Hindlimb muscle (tissue), 1 donor: ENCODE results near the gene DSTYK. TPM values are rescaled to one million over a fixed set of nuclear protein-coding genes. Genes with fewer than 3 reads are reported as not detected.
A peak's percentile ranks its signal among the peaks of the same experiment; 100 is the strongest.

ENCODE experiments used
- DNase-seq: peaks from one replicate; pipeline ENCODE4 v3.0.0-alpha.2; 2013
- polyA plus RNA-seq: library from polyadenylated mRNA; unstranded; fragments of 120-200 nt; gene quantifications from one replicate; pipeline ENCODE4 v1.2.1, GENCODE V29; 2013; ENCODE audit not compliant: insufficient read length

Gene DSTYK
- polyA plus RNA-seq, 1 donor, result 7.4 TPM

- DNase-seq, result no peak
Observed at GRCh38 chr1:205122489-205122882, 89.0 kb downstream of the DSTYK start.

GRCh38 chr1:205121660-205122488 is 89.6 kb downstream of the DSTYK start, which contains the start of gene RBBP5:
RBBP5 (minus strand) TSS chr1:205121978; CDS start chr1:205121873, 105 bp downstream.
- peak; percentile 96 for DNase-seq

GRCh38 chr1:205118752-205119151 is 92.8 kb downstream of the DSTYK start:
- DNase-seq, result no peak

GRCh38 chr1:205111354-205111753 is 100.1 kb downstream of the DSTYK start:
- DNase-seq, result no peak

- DNase-seq, result no peak
Observed at GRCh38 chr1:205109711-205110110, 101.8 kb downstream of the DSTYK start.

- no peak for DNase-seq
Observed at GRCh38 chr1:205109269-205109668, 102.2 kb downstream of the DSTYK start.

- DNase-seq, result no peak
Observed at GRCh38 chr1:205108464-205108863, 103.0 kb downstream of the DSTYK start.

- DNase-seq, result no peak
Observed at GRCh38 chr1:205107327-205107726, 104.2 kb downstream of the DSTYK start.

GRCh38 chr1:205102404-205102803 is 109.1 kb downstream of the DSTYK start:
- DNase-seq, result no peak

- DNase-seq, result no peak
Observed at GRCh38 chr1:205098242-205098641, 113.3 kb downstream of the DSTYK start.

GRCh38 chr1:205095422-205095821 is 116.1 kb downstream of the DSTYK start:
- DNase-seq, result no peak

Other genes starting within 250 kb of the DSTYK start
- 0.72 TPM for gene CNTN2, start 168.5 kb downstream of the DSTYK start, polyA plus RNA-seq
- gene TMEM81, start 127.2 kb downstream of the DSTYK start, polyA plus RNA-seq, result 1.7 TPM
- gene RBBP5, start 89.7 kb downstream of the DSTYK start, polyA plus RNA-seq, result 10.9 TPM
- 11.8 TPM for gene TMCC2, start 16.2 kb upstream of the DSTYK start, polyA plus RNA-seq
- gene NUAK2, start 110.0 kb upstream of the DSTYK start, polyA plus RNA-seq, result 0.71 TPM
- 0.59 TPM for gene KLHDC8A, start 145.2 kb upstream of the DSTYK start, polyA plus RNA-seq
- gene LEMD1, start 210.4 kb upstream of the DSTYK start, polyA plus RNA-seq, result not detected
- not detected for gene BLACAT1, start 244.3 kb upstream of the DSTYK start, polyA plus RNA-seq